ENCODE measurements around the gene PAF1.

Gene PAF1

DNA sequence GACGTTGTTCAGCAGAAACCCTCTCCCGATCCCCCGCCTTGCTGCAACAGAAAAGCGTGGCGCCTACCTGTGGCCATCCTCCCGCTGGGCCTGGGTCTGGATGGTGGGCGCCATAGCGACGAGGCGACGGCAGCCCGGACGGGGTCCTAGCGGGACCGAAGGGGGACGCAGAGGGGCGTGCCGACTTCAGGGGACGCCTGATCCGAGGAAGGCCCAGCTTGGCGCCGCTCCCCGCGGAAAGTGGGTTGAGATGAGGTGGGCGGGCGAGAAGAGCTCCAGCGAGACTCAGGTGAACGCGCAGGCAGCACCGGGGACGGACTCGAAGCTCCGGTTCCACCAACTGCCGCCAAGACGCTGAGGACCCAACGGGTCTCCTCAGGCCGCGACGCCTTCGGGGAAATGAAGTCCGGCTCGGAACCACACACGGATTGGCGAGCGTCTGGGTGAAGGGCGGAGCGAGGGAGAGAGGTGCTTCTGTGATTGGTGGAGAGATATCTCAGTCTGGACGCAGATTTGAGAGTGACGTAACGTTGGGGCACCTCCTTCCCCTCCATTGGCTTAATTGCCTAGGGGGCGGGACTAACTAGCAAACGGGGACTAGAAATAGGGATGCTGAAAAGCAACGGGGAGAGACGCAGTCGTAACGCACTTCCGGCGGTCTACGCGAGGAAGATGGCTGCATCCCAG lies at the start of gene PAF1, which contains the start of gene MED29:
Gene PAF1 (minus strand): TSS at position 356 of the 687 bp plus-strand sequence. CDS start 242 bp downstream, at position 114.
Gene MED29 (plus strand): TSS at position 628 of the 687 bp plus-strand sequence. CDS start 45 bp downstream, at position 673.
- H3K4me1 ChIP-seq (ENCODE audit: control insufficient read depth in 1 of 2, insufficient read depth in 2 of 2, low read length in 2 of 2): peaks cover 16 to 26% of the 10 kb centered on the region in 2 donors
- no peaks in the 10 kb centered on the region for H3K9me3 ChIP-seq (ENCODE audit: control insufficient read depth in 1 of 2, low read length in 2 of 2)
- H3K4me3 ChIP-seq (ENCODE audit: low read depth in 1 of 2, low read length in 2 of 2): peak within 1 kb of the TSS; percentile 94 to 100
- H3K27ac ChIP-seq (ENCODE audit: low read depth, low read length): peak within 1 kb of the TSS; percentile 98
- no peaks in the 10 kb centered on the region for H3K27me3 ChIP-seq (ENCODE audit: control insufficient read depth in 1 of 2, insufficient read depth in 2 of 2, low read length in 2 of 2)
- H3K9ac ChIP-seq (ENCODE audit: low read depth in 1 of 2, low read length in 2 of 2): peak within 1 kb of the TSS; percentile 99 to 100
- H3K36me3 ChIP-seq (ENCODE audit: control insufficient read depth in 1 of 2, insufficient read depth in 2 of 2, low read length in 2 of 2): peaks cover 33 to 48% of the 10 kb centered on the region in 2 donors

DNA sequence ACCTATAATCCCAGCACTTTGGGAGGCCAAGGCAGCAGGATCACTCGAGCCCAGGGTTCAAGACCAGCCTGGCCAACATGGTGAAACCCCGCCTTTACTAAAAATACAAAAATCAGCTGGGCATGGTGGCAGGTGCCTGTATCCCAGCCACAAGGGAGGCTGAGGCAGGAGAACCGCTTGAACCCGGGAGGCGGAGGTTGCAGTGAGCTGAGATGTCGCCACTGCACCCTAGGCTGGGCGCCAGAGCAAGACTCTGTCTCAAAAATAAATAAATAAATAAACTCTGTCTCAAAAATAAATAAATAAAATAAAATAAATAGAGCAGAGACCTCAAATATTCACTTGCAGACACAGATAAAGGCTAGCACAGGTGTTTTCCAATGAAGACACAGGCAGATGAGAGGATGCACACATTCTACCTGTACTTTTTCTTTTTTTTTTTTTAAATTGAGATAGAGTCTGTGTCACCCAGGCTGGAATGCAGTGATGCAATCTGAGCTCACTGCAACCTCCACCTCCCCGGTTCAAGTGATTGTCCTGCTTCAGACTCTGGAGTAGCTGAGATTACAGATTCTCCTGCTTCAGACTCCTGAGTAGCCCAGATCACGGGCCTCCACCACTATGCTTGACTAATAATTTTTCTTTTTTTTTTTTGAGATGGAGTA lies 47.5 kb upstream of the PAF1 start:
- peaks cover 19 to 29% of the 10 kb centered on the region in 2 donors for H3K4me1 ChIP-seq (ENCODE audit: control insufficient read depth in 1 of 2, insufficient read depth in 2 of 2, low read length in 2 of 2)
- H3K4me3 ChIP-seq (ENCODE audit: low read depth in 1 of 2, low read length in 2 of 2): no peak overlapping the region
- no peaks in the 10 kb centered on the region for H3K9me3 ChIP-seq (ENCODE audit: control insufficient read depth in 1 of 2, low read length in 2 of 2)
- H3K9ac ChIP-seq (ENCODE audit: low read depth in 1 of 2, low read length in 2 of 2): no peak overlapping the region
- no peak overlapping the region for H3K27ac ChIP-seq (ENCODE audit: low read depth, low read length)
- H3K36me3 ChIP-seq (ENCODE audit: control insufficient read depth in 1 of 2, insufficient read depth in 2 of 2, low read length in 2 of 2): peaks cover 7 to 12% of the 10 kb centered on the region in 2 donors
- H3K27me3 ChIP-seq (ENCODE audit: control insufficient read depth in 1 of 2, insufficient read depth in 2 of 2, low read length in 2 of 2): no peaks in the 10 kb centered on the region

DNA sequence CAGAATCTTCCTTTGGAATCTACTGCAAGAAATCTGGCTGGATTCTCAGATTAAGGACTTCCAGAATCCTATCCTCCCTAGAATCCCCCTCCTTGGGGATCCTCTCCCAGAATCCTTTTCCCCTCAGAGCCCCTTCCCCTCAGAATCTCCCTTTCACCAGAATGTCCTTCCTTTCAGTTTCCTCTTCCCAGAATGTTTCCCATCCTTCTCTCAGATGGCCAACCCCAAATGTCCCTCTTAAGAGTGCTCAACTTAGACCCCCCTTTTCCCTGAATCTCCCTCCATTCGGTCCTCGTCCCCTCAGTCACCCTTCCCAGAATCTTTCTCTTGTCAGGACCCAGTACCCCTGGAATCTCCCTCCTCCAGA lies 45.4 kb upstream of the PAF1 start:
- Histone ChIP-seq H3K27me3 (ENCODE audit: control insufficient read depth in 1 of 2, insufficient read depth in 2 of 2, low read length in 2 of 2) (no peaks in the 10 kb centered on the region), H3K27ac (ENCODE audit: low read depth, low read length) (peak overlapping the region; percentile 67), H3K36me3 (ENCODE audit: control insufficient read depth in 1 of 2, insufficient read depth in 2 of 2, low read length in 2 of 2) (peaks cover 14 to 24% of the 10 kb centered on the region in 2 donors), H3K9ac (ENCODE audit: low read depth in 1 of 2, low read length in 2 of 2) (peak overlapping the region; percentile 55 to 80), H3K4me1 (ENCODE audit: control insufficient read depth in 1 of 2, insufficient read depth in 2 of 2, low read length in 2 of 2) (peaks cover 19 to 31% of the 10 kb centered on the region in 2 donors), H3K9me3 (ENCODE audit: control insufficient read depth in 1 of 2, low read length in 2 of 2) (no peaks in the 10 kb centered on the region), H3K4me3 (ENCODE audit: low read depth in 1 of 2, low read length in 2 of 2) (peak overlapping the region; percentile 57 to 97)

DNA sequence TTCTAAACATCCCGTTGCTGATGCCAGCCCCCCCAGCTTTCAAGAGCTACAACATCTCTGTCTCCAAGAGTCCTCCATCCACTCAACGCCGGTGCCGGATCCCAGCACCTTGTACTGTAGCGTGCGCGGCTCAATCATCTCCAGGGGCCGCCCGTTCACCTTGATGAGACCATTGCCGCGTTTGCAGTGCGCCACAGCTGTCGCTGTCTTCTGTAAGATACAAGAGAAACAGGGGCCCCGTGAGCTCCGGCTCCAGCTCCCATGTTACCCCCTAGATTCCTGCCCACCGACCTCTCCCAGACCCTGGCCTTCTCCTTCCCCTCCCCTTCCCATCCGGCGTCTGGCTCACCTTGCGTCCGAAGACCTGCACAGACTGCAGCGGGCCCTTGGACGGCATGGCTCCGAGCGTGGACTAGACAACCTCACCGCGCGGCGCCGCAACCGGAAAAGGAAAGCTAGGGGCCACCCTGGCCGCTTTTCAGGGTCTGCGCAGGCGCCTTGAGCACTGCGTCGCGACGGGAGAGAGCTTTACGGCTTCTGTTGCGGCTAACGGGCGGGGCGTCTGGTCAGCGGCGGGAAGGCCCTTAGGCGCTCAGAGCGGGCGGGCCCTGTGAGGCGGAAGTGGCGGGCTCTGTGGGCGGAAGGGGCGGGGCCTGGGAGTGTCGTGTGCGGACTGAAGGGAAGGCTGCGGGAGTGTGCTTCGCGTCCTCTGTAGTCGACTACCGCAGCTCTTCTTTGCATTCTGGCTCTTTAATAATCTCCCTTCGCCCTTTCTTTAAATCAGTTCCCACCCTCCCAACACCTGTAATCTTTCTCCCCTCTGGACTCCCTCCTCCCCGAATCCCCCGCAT lies 44.8 kb upstream of the PAF1 start, which contains the start of gene RPS16:
Gene RPS16 (minus strand): TSS at position 451 of the 851 bp plus-strand sequence. CDS start 54 bp downstream, at position 397.
- Histone ChIP-seq H3K27me3 (ENCODE audit: control insufficient read depth in 1 of 2, insufficient read depth in 2 of 2, low read length in 2 of 2) (no peaks in the 10 kb centered on the region), H3K4me3 (ENCODE audit: low read depth in 1 of 2, low read length in 2 of 2) (peak within 1 kb of the TSS; percentile 97 to 99), H3K4me1 (ENCODE audit: control insufficient read depth in 1 of 2, insufficient read depth in 2 of 2, low read length in 2 of 2) (peaks cover 19 to 35% of the 10 kb centered on the region in 2 donors), H3K27ac (ENCODE audit: low read depth, low read length) (peak within 1 kb of the TSS; percentile 67), H3K9me3 (ENCODE audit: control insufficient read depth in 1 of 2, low read length in 2 of 2) (no peaks in the 10 kb centered on the region), H3K36me3 (ENCODE audit: control insufficient read depth in 1 of 2, insufficient read depth in 2 of 2, low read length in 2 of 2) (peaks cover 14 to 24% of the 10 kb centered on the region in 2 donors), H3K9ac (ENCODE audit: low read depth in 1 of 2, low read length in 2 of 2) (peak within 1 kb of the TSS; percentile 94 to 95)

DNA sequence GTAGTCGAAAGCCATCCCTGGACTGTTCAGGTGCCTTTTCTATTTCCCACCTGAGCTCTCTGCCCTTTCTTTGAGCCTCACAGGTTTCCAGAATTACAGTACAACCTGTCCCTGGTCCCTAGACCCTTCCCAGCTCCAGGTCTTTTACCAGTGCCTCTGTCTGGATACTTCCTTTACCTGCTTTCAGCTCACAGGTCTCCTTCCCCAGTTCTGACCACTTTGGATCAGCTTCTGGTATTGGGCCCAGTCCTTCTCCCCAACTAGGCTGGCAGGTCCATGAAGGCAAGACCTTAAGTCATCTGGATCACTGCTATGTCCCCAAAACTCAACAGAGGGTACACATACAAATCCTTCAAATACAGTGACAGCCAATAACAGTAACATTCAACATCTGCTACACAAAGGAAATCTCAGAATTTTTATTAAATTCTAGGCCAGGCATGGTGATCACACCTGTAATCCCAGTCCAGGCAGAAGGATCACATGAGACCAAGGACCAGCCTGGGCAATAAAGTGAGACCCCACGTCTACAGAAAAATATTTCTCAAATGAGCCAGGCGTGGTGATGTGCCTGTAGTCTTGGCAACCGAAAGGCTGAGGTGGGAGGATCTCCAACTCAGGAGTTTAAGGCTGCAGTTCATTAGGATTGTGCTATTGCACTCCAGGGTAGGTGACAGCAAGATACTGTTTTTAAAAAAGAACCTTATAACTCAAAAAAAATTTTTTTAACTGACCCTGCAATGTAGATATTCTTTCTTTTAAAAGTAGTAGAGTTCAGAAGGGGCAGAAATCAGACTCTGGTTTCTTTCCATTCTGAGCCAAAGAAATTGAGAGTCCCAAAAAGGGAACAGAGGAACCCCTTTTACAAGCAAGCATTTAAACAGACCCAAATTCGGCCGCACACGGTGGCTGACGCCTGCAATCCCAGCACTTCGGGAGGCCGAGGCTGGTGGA lies 43.5 kb upstream of the PAF1 start:
- H3K36me3 ChIP-seq (ENCODE audit: control insufficient read depth in 1 of 2, insufficient read depth in 2 of 2, low read length in 2 of 2): peaks cover 14 to 24% of the 10 kb centered on the region in 2 donors
- H3K27me3 ChIP-seq (ENCODE audit: control insufficient read depth in 1 of 2, insufficient read depth in 2 of 2, low read length in 2 of 2): no peaks in the 10 kb centered on the region
- no peaks in the 10 kb centered on the region for H3K9me3 ChIP-seq (ENCODE audit: control insufficient read depth in 1 of 2, low read length in 2 of 2)
- peak overlapping the region; percentile 97 to 99 for H3K4me3 ChIP-seq (ENCODE audit: low read depth in 1 of 2, low read length in 2 of 2)
- peaks cover 19 to 36% of the 10 kb centered on the region in 2 donors for H3K4me1 ChIP-seq (ENCODE audit: control insufficient read depth in 1 of 2, insufficient read depth in 2 of 2, low read length in 2 of 2)
- no peak overlapping the region for H3K27ac ChIP-seq (ENCODE audit: low read depth, low read length)
- peak overlapping the region; percentile 37 to 95 for H3K9ac ChIP-seq (ENCODE audit: low read depth in 1 of 2, low read length in 2 of 2)

DNA sequence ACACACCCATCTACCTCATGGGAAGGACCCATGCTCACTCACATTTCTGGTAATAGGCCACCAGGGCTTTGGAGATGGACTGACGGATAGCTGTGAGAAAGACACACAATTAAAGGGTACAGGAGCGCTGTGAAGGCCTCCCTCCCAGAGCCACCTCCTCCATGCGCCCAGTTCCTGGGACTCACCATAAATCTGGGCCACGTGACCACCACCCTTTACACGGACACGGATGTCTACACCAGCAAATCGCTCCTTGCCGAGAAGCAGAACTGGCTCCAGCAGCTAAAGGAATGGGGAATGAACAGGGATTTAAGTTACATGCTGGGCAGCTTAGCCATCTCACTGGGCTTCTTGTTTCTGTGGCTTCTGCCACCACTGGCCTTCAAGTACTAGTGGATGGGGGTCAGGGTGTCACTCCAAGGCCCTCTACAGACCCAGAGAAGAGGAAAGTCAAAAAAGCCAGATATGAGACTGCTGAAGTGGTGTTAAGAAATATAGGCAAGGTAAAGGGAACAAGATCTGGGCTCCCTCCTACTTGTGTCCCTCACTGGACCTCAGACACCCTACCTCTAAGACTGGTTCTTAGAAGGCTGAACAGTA lies 42.7 kb upstream of the PAF1 start:
- no peak overlapping the region for H3K27ac ChIP-seq (ENCODE audit: low read depth, low read length)
- peaks cover 19 to 40% of the 10 kb centered on the region in 2 donors for H3K4me1 ChIP-seq (ENCODE audit: control insufficient read depth in 1 of 2, insufficient read depth in 2 of 2, low read length in 2 of 2)
- H3K27me3 ChIP-seq (ENCODE audit: control insufficient read depth in 1 of 2, insufficient read depth in 2 of 2, low read length in 2 of 2): no peaks in the 10 kb centered on the region
- H3K9ac ChIP-seq (ENCODE audit: low read depth in 1 of 2, low read length in 2 of 2): peak overlapping the region in 1 of 2 donors; percentile 37
- H3K9me3 ChIP-seq (ENCODE audit: control insufficient read depth in 1 of 2, low read length in 2 of 2): no peaks in the 10 kb centered on the region
- H3K36me3 ChIP-seq (ENCODE audit: control insufficient read depth in 1 of 2, insufficient read depth in 2 of 2, low read length in 2 of 2): peaks cover 14 to 24% of the 10 kb centered on the region in 2 donors
- H3K4me3 ChIP-seq (ENCODE audit: low read depth in 1 of 2, low read length in 2 of 2): no peak overlapping the region

DNA sequence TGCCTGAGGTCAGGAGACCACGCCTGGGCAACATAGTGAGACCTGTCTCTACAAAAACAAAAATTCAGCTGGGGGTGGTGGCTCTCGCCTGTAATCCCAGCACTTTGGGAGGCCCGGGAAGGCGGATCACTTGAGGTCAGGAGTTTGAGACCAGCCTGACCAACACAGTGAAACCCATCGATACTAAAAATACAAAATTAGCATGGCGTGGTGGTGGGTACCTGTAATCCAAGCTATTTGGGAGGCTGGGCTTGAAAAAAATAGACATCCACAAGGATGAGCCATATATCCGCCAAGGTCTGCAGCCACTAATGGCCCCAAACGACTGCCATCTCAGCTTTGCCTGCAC lies 41.7 kb upstream of the PAF1 start:
- Histone ChIP-seq H3K27ac (ENCODE audit: low read depth, low read length) (no peak overlapping the region), H3K4me3 (ENCODE audit: low read depth in 1 of 2, low read length in 2 of 2) (no peak overlapping the region), H3K9me3 (ENCODE audit: control insufficient read depth in 1 of 2, low read length in 2 of 2) (no peaks in the 10 kb centered on the region), H3K9ac (ENCODE audit: low read depth in 1 of 2, low read length in 2 of 2) (no peak overlapping the region), H3K27me3 (ENCODE audit: control insufficient read depth in 1 of 2, insufficient read depth in 2 of 2, low read length in 2 of 2) (no peaks in the 10 kb centered on the region), H3K4me1 (ENCODE audit: control insufficient read depth in 1 of 2, insufficient read depth in 2 of 2, low read length in 2 of 2) (peaks cover 19 to 41% of the 10 kb centered on the region in 2 donors), H3K36me3 (ENCODE audit: control insufficient read depth in 1 of 2, insufficient read depth in 2 of 2, low read length in 2 of 2) (peaks cover 14 to 24% of the 10 kb centered on the region in 2 donors)

DNA sequence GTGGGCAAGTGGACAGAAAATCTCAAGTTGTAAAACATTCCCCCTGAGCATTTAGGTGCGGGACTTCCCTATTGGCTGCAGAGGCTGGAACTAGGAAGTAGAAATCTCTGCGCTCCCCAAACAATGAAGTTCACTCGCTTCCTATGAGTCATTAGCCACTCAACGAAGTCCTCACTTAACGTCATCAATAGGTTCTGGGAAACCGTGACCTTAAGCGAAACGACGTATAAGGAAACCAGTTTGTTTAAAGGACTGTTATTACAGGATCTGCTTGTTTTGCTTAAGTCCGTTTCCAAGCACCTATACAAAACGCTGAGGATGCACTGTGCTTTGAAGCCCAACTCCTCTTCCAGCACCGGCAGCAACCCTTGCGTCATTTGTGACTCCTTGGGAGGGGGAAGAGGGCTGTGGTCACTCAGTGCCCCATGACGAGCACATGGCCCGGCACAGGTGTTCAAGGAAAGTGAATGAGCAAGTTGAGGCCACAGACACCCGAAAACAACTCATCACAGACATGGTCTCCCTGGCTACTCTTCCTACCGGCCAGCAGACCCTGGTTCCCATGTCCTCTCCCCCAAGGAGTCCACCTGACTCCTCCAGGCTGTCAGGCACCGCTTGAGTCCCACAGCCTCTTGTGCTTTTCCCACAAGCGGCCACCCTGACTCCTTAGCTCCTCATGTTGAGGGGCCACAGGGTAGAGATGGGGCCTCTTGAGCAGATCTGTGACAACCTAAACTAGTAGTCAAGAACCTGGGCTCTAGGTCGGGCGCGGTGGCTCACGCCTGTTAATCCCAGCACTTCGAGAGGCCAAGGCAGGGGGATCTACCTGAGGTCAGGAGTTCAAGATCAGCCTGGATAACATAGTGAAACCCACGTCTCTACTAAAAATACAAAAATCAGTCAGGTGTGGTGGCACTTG lies 40.0 kb upstream of the PAF1 start:
- H3K4me1 ChIP-seq (ENCODE audit: control insufficient read depth in 1 of 2, insufficient read depth in 2 of 2, low read length in 2 of 2): peaks cover 12 to 36% of the 10 kb centered on the region in 2 donors
- H3K9me3 ChIP-seq (ENCODE audit: control insufficient read depth in 1 of 2, low read length in 2 of 2): no peaks in the 10 kb centered on the region
- peak overlapping the region; percentile 53 for H3K27ac ChIP-seq (ENCODE audit: low read depth, low read length)
- no peak overlapping the region for H3K9ac ChIP-seq (ENCODE audit: low read depth in 1 of 2, low read length in 2 of 2)
- H3K27me3 ChIP-seq (ENCODE audit: control insufficient read depth in 1 of 2, insufficient read depth in 2 of 2, low read length in 2 of 2): no peaks in the 10 kb centered on the region
- peak overlapping the region in 1 of 2 donors; percentile 34 for H3K4me3 ChIP-seq (ENCODE audit: low read depth in 1 of 2, low read length in 2 of 2)
- H3K36me3 ChIP-seq (ENCODE audit: control insufficient read depth in 1 of 2, insufficient read depth in 2 of 2, low read length in 2 of 2): peaks cover 14 to 24% of the 10 kb centered on the region in 2 donors

Measured in duodenal mucosa (tissue), 2 donors.